Neuronal stem cell (in vitro differentiated cells): Measurements from ENCODE around the gene ERCC2.

Source experiments
- DNase-seq: peaks from one replicate; pipeline ENCODE4 v3.0.0-alpha.2; 2013; ENCODE audit warnings: low spot score
- H2AFZ ChIP-seq: one replicate; pipeline ENCODE4 v1.6.1; 2013; ENCODE audit warnings: mild to moderate bottlenecking, low read length, inconsistent platforms
- H2AK5ac ChIP-seq: 2 replicates; pipeline ENCODE4 v1.6.1; 2013; ENCODE audit warnings: low read depth, mild to moderate bottlenecking, inconsistent platforms, low read length, moderate library complexity, mixed read lengths
- H2BK120ac ChIP-seq: 2 replicates; pipeline ENCODE4 v1.6.1; 2013; ENCODE audit warnings: low read depth, mild to moderate bottlenecking, inconsistent platforms, low read length, moderate library complexity, mixed read lengths
- H2BK12ac ChIP-seq: one replicate; pipeline ENCODE4 v1.6.1; 2013; ENCODE audit warnings: low read length, inconsistent platforms
- H2BK15ac ChIP-seq: 2 replicates; pipeline ENCODE4 v1.6.1; 2013; ENCODE audit warnings: mild to moderate bottlenecking, low read length, inconsistent platforms, mixed read lengths
- H2BK5ac ChIP-seq: one replicate; pipeline ENCODE4 v1.6.1; 2013; ENCODE audit warnings: inconsistent platforms, mild to moderate bottlenecking, low read length, moderate library complexity
- H3K14ac ChIP-seq: one replicate; pipeline ENCODE4 v1.6.1; 2013; ENCODE audit warnings: low read length, inconsistent platforms
- H3K18ac ChIP-seq: 2 replicates; pipeline ENCODE4 v1.6.1; 2013; ENCODE audit warnings: low read length, inconsistent platforms
- H3K23ac ChIP-seq: 2 replicates; pipeline ENCODE4 v1.6.1; 2013; ENCODE audit warnings: low read depth, mild to moderate bottlenecking, mixed read lengths, low read length, inconsistent platforms; ENCODE audit not compliant: poor library complexity
- H3K27ac ChIP-seq: replicated peaks from 3 replicates; pipeline ENCODE4 v1.5.1; 2013; ENCODE audit warnings: low read length, inconsistent platforms
- H3K27me3 ChIP-seq, 3 experiments: 2 replicates each; pipeline ENCODE4 v1.6.1; 2013; ENCODE audit warnings: low read length in 3 of 3, mild to moderate bottlenecking in 2 of 3, inconsistent platforms in 1 of 3, low read depth in 1 of 3, mixed read lengths in 1 of 3, moderate library complexity in 1 of 3; ENCODE audit not compliant: control insufficient read depth in 3 of 3, insufficient read depth in 3 of 3
- H3K36me3 ChIP-seq, 2 donors: replicated peaks in 1 of 2; 2 replicates each; pipeline ENCODE4 v1.6.1; 2013; ENCODE audit warnings: low read length in 2 of 2; ENCODE audit not compliant: control insufficient read depth in 2 of 2, insufficient read depth in 2 of 2
- H3K4ac ChIP-seq: 2 replicates; pipeline ENCODE4 v1.6.1; 2013; ENCODE audit warnings: inconsistent platforms, mild to moderate bottlenecking, low read length, moderate library complexity
- H3K4me1 ChIP-seq, 2 donors: 1 replicate in 1 of 2; 2 replicates in 1 of 2; pipeline ENCODE4 v1.6.1; 2013; ENCODE audit warnings: low read length in 2 of 2, low read depth in 1 of 2; ENCODE audit not compliant: control insufficient read depth in 2 of 2, insufficient read depth in 1 of 2
- H3K4me2 ChIP-seq: one replicate; pipeline ENCODE4 v1.6.1; 2013; ENCODE audit warnings: mild to moderate bottlenecking, low read length, inconsistent platforms; ENCODE audit not compliant: insufficient read depth, poor library complexity, severe bottlenecking
- H3K4me3 ChIP-seq, 2 donors: 2 replicates each; pipeline ENCODE4 v1.5.1; 2013; ENCODE audit warnings: low read length in 2 of 2, mild to moderate bottlenecking in 2 of 2, inconsistent platforms in 1 of 2, moderate library complexity in 1 of 2
- H3K79me1 ChIP-seq: one replicate; pipeline ENCODE4 v1.6.1; 2013; ENCODE audit warnings: low read depth, mild to moderate bottlenecking, inconsistent platforms, low read length, moderate library complexity
- H3K9ac ChIP-seq: one replicate; pipeline ENCODE4 v1.6.1; 2013; ENCODE audit warnings: mild to moderate bottlenecking, low read depth, low read length, inconsistent platforms; ENCODE audit not compliant: poor library complexity
- H3K9me3 ChIP-seq, 2 donors: replicated peaks in 1 of 2; 2 replicates each; pipeline versions ENCODE3 to v1.6.1; 2013; ENCODE audit warnings: low read length in 2 of 2, mild to moderate bottlenecking in 2 of 2, inconsistent platforms in 1 of 2, low read depth in 1 of 2, mixed read lengths in 1 of 2, moderate library complexity in 1 of 2; ENCODE audit not compliant: control insufficient read depth in 2 of 2, insufficient read depth in 1 of 2
- H4K8ac ChIP-seq: one replicate; pipeline ENCODE4 v1.6.1; 2013; ENCODE audit warnings: low read depth, mild to moderate bottlenecking, inconsistent platforms, low read length, moderate library complexity
- H4K91ac ChIP-seq: one replicate; pipeline ENCODE4 v1.6.1; 2013; ENCODE audit warnings: low read length, low read depth, mild to moderate bottlenecking, inconsistent platforms; ENCODE audit not compliant: poor library complexity
- WGBS, 2 donors: extraction: QIAGEN DNeasy Blood & Tissue Kit; methylation state at CpG; one replicate each; pipeline ENCODE4 v1.1.7; 2013; ENCODE audit warnings: missing lambda C conversion rate in 2 of 2, mixed read lengths in 1 of 2; ENCODE audit not compliant: insufficient read length in 2 of 2, insufficient replicate concordance in 1 of 2; ENCODE audit errors: extremely low coverage in 2 of 2; 5-methylcytosine and 5-hydroxymethylcytosine counted together

The ERCC2 gene

GRCh38 chr19:45355402-45355801 is 15.0 kb downstream of the ERCC2 start:
- no CpG with 5 or more reads among the region's 9 CpGs for WGBS, 2 donors
- no peak overlapping the region for H3K4ac ChIP-seq
- no peak overlapping the region for H3K18ac ChIP-seq
- H3K23ac ChIP-seq: no peak overlapping the region
- no peak for DNase-seq
- no peaks in the 10 kb centered on the region for H3K4me1 ChIP-seq
- no peak overlapping the region for H4K91ac ChIP-seq
- H3K36me3 ChIP-seq: peaks cover 63 to 90% of the 10 kb centered on the region in 2 donors
- H3K4me2 ChIP-seq: no peak overlapping the region
- H3K79me1 ChIP-seq: no peaks in the 10 kb centered on the region
- no peaks in the 10 kb centered on the region for H3K27me3 ChIP-seq
- H2AFZ ChIP-seq: no peak overlapping the region
- no peak overlapping the region for H3K14ac ChIP-seq
- no peak overlapping the region for H2BK5ac ChIP-seq
- no peak overlapping the region for H2AK5ac ChIP-seq
- no peak overlapping the region for H4K8ac ChIP-seq
- no peak overlapping the region for H2BK120ac ChIP-seq
- peaks cover 0 to 4% of the 10 kb centered on the region in 2 donors for H3K9me3 ChIP-seq
- no peak overlapping the region for H2BK12ac ChIP-seq
- no peak overlapping the region for H3K4me3 ChIP-seq
- H3K27ac ChIP-seq: no peak overlapping the region
- no peak overlapping the region for H3K9ac ChIP-seq
- H2BK15ac ChIP-seq: no peak overlapping the region

- Histone ChIP-seq H3K79me1 (no peaks in the 10 kb centered on the region), H2BK15ac (no peak overlapping the region), H2BK120ac (no peak overlapping the region), H4K8ac (peak overlapping the region; percentile 48), H3K27ac (no peak overlapping the region), H3K23ac (peak overlapping the region; percentile 57), H4K91ac (no peak overlapping the region), H3K27me3 (no peaks in the 10 kb centered on the region), H3K4me2 (no peak overlapping the region), H3K4me3 (no peak overlapping the region), H3K36me3 (peaks cover 61 to 96% of the 10 kb centered on the region in 2 donors), H3K9ac (no peak overlapping the region), H3K9me3 (peaks cover 0 to 4% of the 10 kb centered on the region in 2 donors), H3K4me1 (no peaks in the 10 kb centered on the region), H3K4ac (no peak overlapping the region), H2BK5ac (no peak overlapping the region), H2AFZ (no peak overlapping the region), H2BK12ac (no peak overlapping the region), H3K18ac (no peak overlapping the region), H2AK5ac (no peak overlapping the region), H3K14ac (no peak overlapping the region)
- WGBS, 2 donors: no CpG with 5 or more reads among the region's 11 CpGs
- no peak for DNase-seq
Observed at GRCh38 chr19:45354241-45354842, 16.0 kb downstream of the ERCC2 start.

- Histone ChIP-seq H3K23ac (peak overlapping the region; percentile 30), H2BK5ac (no peak overlapping the region), H3K9ac (no peak overlapping the region), H4K8ac (no peak overlapping the region), H3K14ac (no peak overlapping the region), H2AFZ (no peak overlapping the region), H4K91ac (no peak overlapping the region), H3K27me3 (no peaks in the 10 kb centered on the region), H3K79me1 (no peaks in the 10 kb centered on the region), H3K36me3 (peaks cover 55 to 86% of the 10 kb centered on the region in 2 donors), H2AK5ac (no peak overlapping the region), H3K4me2 (no peak overlapping the region), H3K4me1 (peaks cover 0 to 4% of the 10 kb centered on the region in 2 donors), H3K18ac (no peak overlapping the region), H2BK12ac (no peak overlapping the region), H3K4ac (no peak overlapping the region), H3K9me3 (peaks cover 0 to 4% of the 10 kb centered on the region in 2 donors), H3K27ac (no peak overlapping the region), H3K4me3 (no peak overlapping the region), H2BK120ac (no peak overlapping the region), H2BK15ac (no peak overlapping the region)
- no peak for DNase-seq
- no CpG with 5 or more reads among the region's 20 CpGs for WGBS, 2 donors
Observed at GRCh38 chr19:45352914-45353796, 17.2 kb downstream of the ERCC2 start.

GRCh38 chr19:45352471-45352870 is 17.9 kb downstream of the ERCC2 start:
- no CpG with 5 or more reads among the region's 20 CpGs for WGBS, 2 donors

More at GRCh38 chr19:45352471-45352870, 17.9 kb downstream of the ERCC2 start:
- Histone ChIP-seq H2BK120ac (no peak overlapping the region), H3K79me1 (no peaks in the 10 kb centered on the region), H3K27ac (no peak overlapping the region), H3K36me3 (peaks cover 50 to 80% of the 10 kb centered on the region in 2 donors), H3K23ac (peak overlapping the region; percentile 30), H3K9ac (no peak overlapping the region), H3K4ac (no peak overlapping the region), H3K4me2 (no peak overlapping the region), H2AK5ac (no peak overlapping the region), H3K14ac (no peak overlapping the region), H3K4me1 (peaks cover 0 to 6% of the 10 kb centered on the region in 2 donors), H3K27me3 (no peaks in the 10 kb centered on the region), H4K91ac (no peak overlapping the region), H3K18ac (no peak overlapping the region), H3K4me3 (no peak overlapping the region), H2AFZ (no peak overlapping the region), H3K9me3 (peaks cover 0 to 4% of the 10 kb centered on the region in 2 donors), H4K8ac (no peak overlapping the region), H2BK5ac (no peak overlapping the region), H2BK12ac (no peak overlapping the region), H2BK15ac (no peak overlapping the region)
- DNase-seq: no peak
